Measurements from ENCODE around the gene CCL20. TPM values are rescaled to one million over a fixed set of nuclear protein-coding genes. Genes with fewer than 3 reads are reported as not detected.

Gene CCL20
- total and polyA plus RNA-seq, 2 of the 8 experiments (the other 6 are each of a cell fraction or from before 2014, with no cell fraction given), result not detected

GRCh38 chr2:227834423-227834822 is 20.8 kb downstream of the CCL20 start:
- H3K23ac ChIP-seq (ENCODE audit: insufficient read length), result no peak overlapping the region
- no peak overlapping the region for H2BK12ac ChIP-seq (ENCODE audit: low read depth, low read length)
- H4K20me1 ChIP-seq (replicated peaks in 1 of 2; ENCODE audit: control insufficient read depth in 1 of 2, insufficient read depth in 2 of 2, low read length in 2 of 2), result no peaks in the 10 kb centered on the region
- no peak overlapping the region for H3K14ac ChIP-seq (ENCODE audit: insufficient read length)
- H3K18ac ChIP-seq (ENCODE audit: extremely low read depth, low read length), result no peak overlapping the region
- H3K79me2 ChIP-seq (ENCODE audit: control insufficient read depth in 1 of 2, insufficient read depth in 2 of 2, low read length in 2 of 2), result no peaks in the 10 kb centered on the region
- H3K56ac ChIP-seq (replicated peaks; ENCODE audit: insufficient read length, low read depth, low read length), result no peak overlapping the region
- H3K79me1 ChIP-seq (ENCODE audit: low read depth, low read length), result no peaks in the 10 kb centered on the region
- H3K9ac ChIP-seq (replicated peaks in 1 of 4; ENCODE audit: extremely low read depth in 1 of 4, low read depth in 3 of 4, low read length in 3 of 4), result no peak overlapping the region
- 97% methylated on average over 10 of the region's 10 CpGs; no CpG with 5 or more reads in 1 of the 2 experiments for WGBS, 2 experiments (ENCODE audit: extremely low coverage in 1 of 2, insufficient coverage in 1 of 2, insufficient read length in 1 of 2, insufficient replicate concordance in 2 of 2, low coverage in 1 of 2, low lambda C conversion rate in 2 of 2, missing lambda C conversion rate in 1 of 2)
- no peaks in the 10 kb centered on the region for H3K27me3 ChIP-seq (replicated peaks in 1 of 4; ENCODE audit: control insufficient read depth in 3 of 4, extremely low read depth in 1 of 4, insufficient read depth in 3 of 4, low read length in 3 of 4)
- H2BK15ac ChIP-seq (ENCODE audit: low read length), result no peak overlapping the region
- FAIRE-seq (no peak), DNase-seq (ENCODE audit: low read depth in 1 of 2, low spot score in 2 of 2) (no peak)
- H3K4me1 ChIP-seq (replicated peaks in 1 of 4; ENCODE audit: control insufficient read depth in 3 of 4, insufficient read depth in 4 of 4, low read length in 3 of 4), result peaks cover 0 to 2% (median 0%) of the 10 kb centered on the region in 4 experiments; a peak in 1 of 7 replicates
- POLR2A ChIA-PET (ENCODE audit: partially characterized antibody), result no interaction called here
- no peak overlapping the region for H3K4me2 ChIP-seq (ENCODE audit: insufficient read depth in 1 of 2, low read depth in 2 of 2, low read length in 2 of 2)
- no peak overlapping the region for H2BK120ac ChIP-seq (replicated peaks; ENCODE audit: low read depth, low read length)
- no peak overlapping the region for H4K91ac ChIP-seq (replicated peaks; ENCODE audit: insufficient read length, low read length)
- no peak overlapping the region; the same call in 1 of the 2 replicates for H4K8ac ChIP-seq (ENCODE audit: extremely low read depth, insufficient read depth, low read length)
- no peaks in the 10 kb centered on the region for H3K36me3 ChIP-seq (ENCODE audit: control insufficient read depth in 2 of 4, insufficient read depth in 4 of 4, low read length in 3 of 4)
- H2AK5ac ChIP-seq (ENCODE audit: low read depth, low read length), result no peak overlapping the region
- no peak overlapping the region for H4K5ac ChIP-seq (ENCODE audit: insufficient read length, low read depth, low read length)
- no peaks in the 10 kb centered on the region for H3K9me3 ChIP-seq (ENCODE audit: insufficient read depth in 2 of 2, low read depth in 1 of 2, low read length in 1 of 2)
- no peak overlapping the region for H2AFZ ChIP-seq (ENCODE audit: low read length)
- H2BK20ac ChIP-seq (ENCODE audit: low read length), result no peak overlapping the region
- no peak overlapping the region for H2BK5ac ChIP-seq (ENCODE audit: low read depth, low read length)
- H3K4ac ChIP-seq (replicated peaks; ENCODE audit: insufficient read length, low read depth, low read length), result no peak overlapping the region
- no peak overlapping the region for H3K4me3 ChIP-seq (ENCODE audit: extremely low read depth in 1 of 4, insufficient read depth in 2 of 4, low read depth in 3 of 4, low read length in 4 of 4)
- no peaks in the 10 kb centered on the region for H3K23me2 ChIP-seq (ENCODE audit: low read depth, low read length)
- no peak overlapping the region for H3K27ac ChIP-seq (ENCODE audit: low read depth, low read length)
- CTCF ChIA-PET (ENCODE audit: partially characterized antibody), result no interaction called here
- TF ChIP-seq ASH2L (IDR thresholded peaks at IDR 0.05; ENCODE audit: low read length) (no peak), SIX5 (IDR thresholded peaks at IDR 0.05; ENCODE audit: low read depth, low read length) (no peak), BACH1 (IDR thresholded peaks at IDR 0.05; ENCODE audit: low read length) (no peak), CEBPB (IDR thresholded peaks at IDR 0.05; ENCODE audit: low read depth, low read length) (no peak), KDM5A (IDR thresholded peaks at IDR 0.05; ENCODE audit: low read length) (no peak), TAF1 (IDR thresholded peaks at IDR 0.05; ENCODE audit: low read depth, low read length) (no peak), YY1 (IDR thresholded peaks at IDR 0.05; ENCODE audit: low read depth, low read length) (no peak), SP2 (IDR thresholded peaks at IDR 0.05; ENCODE audit: low read length) (no peak), ATF3 (IDR thresholded peaks at IDR 0.05; ENCODE audit: insufficient read depth, low read depth, low read length) (no peak), GTF2F1 (IDR thresholded peaks at IDR 0.05; ENCODE audit: borderline replicate concordance, low read depth, low read length) (no peak), MAFK (IDR thresholded peaks at IDR 0.05; ENCODE audit: low read depth, low read length) (no peak), RFX5 (IDR thresholded peaks at IDR 0.05; ENCODE audit: borderline replicate concordance, low read depth, low read length) (no peak), CHD1 (IDR thresholded peaks at IDR 0.05; ENCODE audit: low read depth, low read length) (no peak), EGR1 (IDR thresholded peaks at IDR 0.05; ENCODE audit: borderline replicate concordance, low read depth, low read length) (no peak), SP4 (IDR thresholded peaks at IDR 0.05; ENCODE audit: low read length) (no peak), SIRT6 (IDR thresholded peaks at IDR 0.05; ENCODE audit: low read length) (no peak)

All from H1 (cell line).